ENCODE measurements around the gene NFKBIB.

DNA sequence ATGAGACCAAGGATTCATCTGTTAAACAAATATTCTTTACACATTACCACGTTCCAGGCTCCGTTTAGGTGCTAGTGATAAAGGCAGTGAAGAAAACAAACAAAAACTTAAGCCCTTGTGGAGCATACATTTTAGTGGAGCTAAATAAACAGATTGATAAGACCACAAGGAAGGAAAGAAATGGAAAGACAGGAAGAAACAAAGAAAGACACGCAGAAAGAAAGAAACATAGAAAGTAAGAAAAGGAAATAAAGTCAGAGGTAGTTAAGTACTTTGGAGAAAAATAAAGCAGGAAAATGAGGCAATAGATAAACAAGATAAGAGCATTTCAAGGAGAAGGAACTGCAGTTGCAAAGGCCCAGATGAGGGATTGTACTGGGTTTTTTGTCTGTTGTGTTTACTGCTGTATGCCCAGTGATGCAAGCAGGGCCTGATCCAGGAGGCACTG, 998 bp downstream of the NFKBIB start:
- no peak for TF ChIP-seq CTCF (conservative IDR thresholded peaks at IDR 0.05)
- no peak for TF ChIP-seq ZFX (IDR thresholded peaks at IDR 0.05)

Data from C4-2B (cell line).